C4-2B (cell line): ENCODE measurements around the gene CMTR2.

ENCODE experiments used
- H3K27ac ChIP-seq: fragments of 450-650 bp; 2 replicates; pipeline ENCODE4 v1.5.1; 2017
- ZFX ChIP-seq: fragments of 450-650 bp; IDR thresholded peaks from 2 replicates; pipeline ENCODE4 v1.6.1; 2017
- TF ChIP-seq, protein P1 (sequence below): fragments of 450-650 bp; conservative IDR thresholded peaks from 2 replicates; pipeline ENCODE4 v1.5.1; 2017; ENCODE audit warnings: mild to moderate bottlenecking

Gene CMTR2

DNA sequence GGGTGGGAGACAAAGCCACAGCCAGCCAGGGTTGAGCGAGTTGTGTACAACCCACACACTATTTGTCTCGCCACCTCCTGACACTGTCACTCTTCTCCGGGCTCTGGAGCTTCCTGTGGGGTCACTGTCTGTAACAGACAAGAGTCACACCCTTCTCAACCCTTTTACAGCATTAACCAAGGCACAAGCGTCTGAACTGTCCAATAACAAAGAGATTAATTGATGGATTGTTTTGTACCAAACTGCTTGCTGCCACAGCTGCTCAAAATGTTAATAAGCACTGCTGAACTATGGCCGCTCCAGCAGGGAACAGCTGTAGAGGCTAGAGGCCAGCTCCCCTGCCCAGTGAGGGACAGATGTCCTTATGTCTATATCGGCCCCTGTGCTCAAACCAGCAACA, 33.5 kb downstream of the CMTR2 start:
- H3K27ac ChIP-seq, result no peak overlapping the region
- no peak for TF ChIP-seq ZFX
- TF ChIP-seq, protein P1, sequence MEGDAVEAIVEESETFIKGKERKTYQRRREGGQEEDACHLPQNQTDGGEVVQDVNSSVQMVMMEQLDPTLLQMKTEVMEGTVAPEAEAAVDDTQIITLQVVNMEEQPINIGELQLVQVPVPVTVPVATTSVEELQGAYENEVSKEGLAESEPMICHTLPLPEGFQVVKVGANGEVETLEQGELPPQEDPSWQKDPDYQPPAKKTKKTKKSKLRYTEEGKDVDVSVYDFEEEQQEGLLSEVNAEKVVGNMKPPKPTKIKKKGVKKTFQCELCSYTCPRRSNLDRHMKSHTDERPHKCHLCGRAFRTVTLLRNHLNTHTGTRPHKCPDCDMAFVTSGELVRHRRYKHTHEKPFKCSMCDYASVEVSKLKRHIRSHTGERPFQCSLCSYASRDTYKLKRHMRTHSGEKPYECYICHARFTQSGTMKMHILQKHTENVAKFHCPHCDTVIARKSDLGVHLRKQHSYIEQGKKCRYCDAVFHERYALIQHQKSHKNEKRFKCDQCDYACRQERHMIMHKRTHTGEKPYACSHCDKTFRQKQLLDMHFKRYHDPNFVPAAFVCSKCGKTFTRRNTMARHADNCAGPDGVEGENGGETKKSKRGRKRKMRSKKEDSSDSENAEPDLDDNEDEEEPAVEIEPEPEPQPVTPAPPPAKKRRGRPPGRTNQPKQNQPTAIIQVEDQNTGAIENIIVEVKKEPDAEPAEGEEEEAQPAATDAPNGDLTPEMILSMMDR, result no peak

DNA sequence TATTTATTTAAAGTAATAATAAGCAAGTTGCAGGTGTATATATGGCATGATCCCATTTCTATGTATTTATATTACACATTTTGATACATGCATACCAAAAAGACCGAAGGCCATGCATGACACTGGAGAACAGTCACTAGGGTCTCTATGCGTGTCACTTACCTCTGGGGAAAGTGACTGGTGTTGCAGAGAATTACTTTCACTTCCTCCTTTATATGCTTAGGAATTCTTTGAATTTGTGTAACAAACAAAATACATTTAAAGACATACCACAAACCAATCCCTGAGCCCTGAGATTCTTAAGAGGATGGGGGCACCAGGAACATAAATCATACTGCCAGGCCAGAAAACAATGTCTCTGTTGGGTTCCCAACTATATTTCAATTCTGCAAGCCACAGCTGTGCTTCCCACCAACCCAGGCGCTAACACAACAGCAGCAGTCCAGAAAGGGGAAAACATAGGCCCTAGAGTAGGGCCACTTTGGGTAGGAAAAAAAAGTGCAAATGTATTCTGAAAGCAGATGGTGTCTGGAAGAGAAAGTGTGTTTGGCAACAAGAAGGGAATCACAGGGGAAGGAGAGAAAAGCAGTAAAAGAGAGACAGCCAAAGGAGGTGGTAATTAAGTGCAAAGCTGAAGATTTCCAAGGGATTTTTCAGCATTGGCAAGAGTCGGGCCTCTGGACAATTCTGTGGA, 34.2 kb downstream of the CMTR2 start:
- H3K27ac ChIP-seq, result no peak overlapping the region
- TF ChIP-seq, protein P1, result no peak
- no peak for TF ChIP-seq ZFX

DNA sequence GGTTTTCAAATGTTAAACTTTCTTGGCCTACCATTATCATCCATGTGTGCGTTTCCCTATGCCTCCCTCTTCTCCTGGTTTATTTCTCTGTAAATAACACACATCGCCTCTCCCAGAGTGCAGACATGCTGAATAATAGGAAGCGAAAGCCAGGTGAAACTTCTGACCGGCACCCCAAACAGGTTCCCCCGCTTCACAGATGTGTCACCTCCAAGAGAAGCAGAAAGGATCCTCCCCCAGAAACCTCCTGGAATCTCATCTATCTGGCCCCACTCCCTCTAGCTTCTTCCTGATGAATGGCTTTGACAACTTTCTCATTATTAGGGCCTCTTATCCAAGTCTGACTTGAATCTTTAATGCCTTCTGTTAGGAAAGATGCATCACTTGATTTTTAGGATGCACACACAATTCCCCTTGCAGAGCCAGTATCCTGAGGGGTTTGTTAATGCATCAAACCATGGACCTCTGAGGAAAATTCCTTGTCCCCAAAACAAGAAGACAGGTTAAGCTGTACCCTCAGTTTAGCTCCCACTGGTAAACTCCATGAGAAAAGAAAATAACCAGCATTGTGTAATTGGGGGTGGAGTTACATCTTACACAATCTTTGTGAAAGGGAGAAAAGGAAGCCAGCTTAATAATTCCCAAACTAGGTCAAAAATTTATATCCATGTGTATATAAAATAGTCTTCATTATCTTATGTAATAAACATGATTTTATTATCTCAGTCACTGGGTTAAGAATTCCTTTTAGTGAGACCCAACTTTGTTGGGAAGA, 38.6 kb downstream of the CMTR2 start:
- no peak for TF ChIP-seq ZFX
- TF ChIP-seq, protein P1, result no peak
- no peak overlapping the region for H3K27ac ChIP-seq

DNA sequence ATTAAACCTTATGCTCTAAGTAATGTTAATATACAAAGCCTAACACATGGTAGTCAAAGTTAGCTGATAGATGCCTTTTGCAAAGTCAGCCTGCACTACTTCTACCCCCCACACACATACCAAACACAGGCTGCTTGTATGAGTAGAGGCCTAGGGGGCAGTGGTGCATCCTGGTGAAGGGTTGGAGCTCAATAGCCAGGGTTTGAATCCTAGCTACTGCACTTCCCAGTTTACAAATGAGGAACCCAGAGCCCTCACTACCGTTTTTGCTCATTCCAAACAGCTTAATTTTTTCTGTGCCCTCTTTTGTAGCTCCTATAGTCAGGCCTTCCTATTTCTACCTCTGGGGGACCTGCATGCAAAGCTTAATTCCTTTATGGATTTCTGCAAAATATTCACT, 39.8 kb downstream of the CMTR2 start:
- H3K27ac ChIP-seq, result no peak overlapping the region
- TF ChIP-seq, protein P1, result 0 out of 2 replicates have a peak, but pooled peaks have one; percentile 6
- TF ChIP-seq ZFX, result no peak

DNA sequence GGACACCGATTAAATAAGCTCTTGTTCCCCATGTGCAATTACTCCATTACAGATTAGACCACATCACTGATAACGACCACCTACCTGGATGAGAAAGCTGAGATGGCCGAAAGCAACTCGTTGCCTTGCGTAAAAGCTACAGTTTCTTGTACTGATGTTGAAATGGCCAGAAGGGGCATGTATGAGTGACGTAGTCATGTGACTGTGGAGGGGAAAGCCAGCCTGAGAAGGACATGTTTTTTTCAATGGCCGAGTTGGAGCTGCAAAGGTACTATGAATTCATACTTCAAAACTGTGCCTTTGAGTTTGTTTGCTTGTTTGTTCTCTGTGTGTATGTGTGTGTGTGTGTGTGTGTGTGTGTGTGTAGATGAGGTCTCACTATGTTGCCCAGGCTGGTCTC, 41.7 kb downstream of the CMTR2 start:
- H3K27ac ChIP-seq, result no peak overlapping the region
- TF ChIP-seq ZFX, result no peak
- TF ChIP-seq, protein P1, result no peak

DNA sequence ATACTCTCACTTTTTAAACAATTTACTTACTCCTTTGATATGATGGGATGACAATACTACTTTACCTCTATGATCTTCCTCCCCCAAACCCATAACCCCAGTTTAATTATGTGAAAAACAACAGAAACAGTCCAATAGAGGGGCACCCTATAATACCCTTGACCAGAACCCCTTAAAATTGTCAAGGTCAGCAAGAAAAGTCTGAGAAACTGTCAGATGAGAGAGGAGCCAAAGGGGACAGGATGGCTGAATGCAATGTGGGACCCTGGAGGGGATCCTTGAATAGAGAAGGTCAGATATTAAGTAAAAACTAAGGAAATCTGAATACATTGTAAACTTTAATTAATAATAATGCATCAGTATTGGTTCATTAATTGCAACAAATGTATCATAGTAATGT, 42.9 kb downstream of the CMTR2 start:
- no peak for TF ChIP-seq ZFX
- TF ChIP-seq, protein P1, result no peak
- no peak overlapping the region for H3K27ac ChIP-seq

DNA sequence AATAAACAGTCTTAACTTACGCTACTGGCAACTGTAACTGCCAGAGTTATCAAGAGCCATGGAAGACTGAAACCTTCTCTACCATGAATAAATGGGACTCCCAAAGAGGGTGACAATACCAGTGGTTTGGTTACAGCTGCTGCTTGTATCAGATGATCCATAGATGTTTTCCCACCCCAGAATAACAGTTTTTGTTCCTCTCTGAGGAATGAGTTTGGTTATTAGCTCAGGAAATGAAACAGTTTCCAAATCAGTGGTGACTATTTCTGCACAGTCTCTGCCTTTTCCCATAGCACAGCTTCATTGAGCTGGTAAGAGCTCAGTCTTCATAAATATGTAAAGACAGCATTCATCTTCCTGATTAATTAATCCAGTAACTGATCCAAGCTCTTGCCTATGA, 44.7 kb downstream of the CMTR2 start:
- TF ChIP-seq ZFX, result no peak
- TF ChIP-seq, protein P1, result no peak
- H3K27ac ChIP-seq, result no peak overlapping the region
